ENCODE results near the gene RBM18. TPM values are rescaled to one million over a fixed set of nuclear protein-coding genes. Genes with fewer than 3 reads are reported as not detected.

The RBM18 gene
- total RNA-seq, 4 donors from 2014 or later, result 10.1 to 14.6 (median 13.3) TPM

DNA sequence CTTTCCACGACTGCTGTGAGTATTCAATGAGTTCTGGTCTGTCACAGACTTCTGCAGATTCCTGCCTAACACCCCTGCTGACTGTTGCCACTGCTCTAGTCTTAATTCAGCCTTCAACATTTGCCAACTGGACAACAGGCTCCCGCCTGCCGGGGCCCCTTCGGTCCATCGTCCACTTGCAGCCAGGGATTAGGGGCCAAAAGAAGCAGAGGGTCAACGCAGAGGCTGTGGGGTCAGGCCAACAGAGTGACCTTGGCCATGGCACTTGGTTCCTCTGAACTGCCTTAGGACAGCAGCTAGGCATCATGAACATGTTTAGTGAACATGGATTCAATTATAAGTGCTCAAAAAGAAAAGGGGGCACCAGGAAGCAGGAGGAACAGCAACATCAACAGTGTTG, 76.3 kb downstream of the RBM18 start:
- H3K36me3 ChIP-seq, result no peaks in the 10 kb centered on the region
- H3K27me3 ChIP-seq, result no peaks in the 10 kb centered on the region
- DNase-seq (ENCODE audit: extremely low spot score), result no peak
- intact Hi-C loops (cut with DNase I), result no loop called here
- no peaks in the 10 kb centered on the region for H3K4me1 ChIP-seq
- no peak overlapping the region for H3K27ac ChIP-seq (replicated peaks in 1 of 4)
- TF ChIP-seq POLR2A (IDR thresholded peaks at IDR 0.05; ENCODE audit: low read depth) (no peak), POLR2AphosphoS5 (IDR thresholded peaks at IDR 0.05) (no peak), EP300 (IDR thresholded peaks at IDR 0.05) (no peak)
- TF ChIP-seq, protein P1, sequence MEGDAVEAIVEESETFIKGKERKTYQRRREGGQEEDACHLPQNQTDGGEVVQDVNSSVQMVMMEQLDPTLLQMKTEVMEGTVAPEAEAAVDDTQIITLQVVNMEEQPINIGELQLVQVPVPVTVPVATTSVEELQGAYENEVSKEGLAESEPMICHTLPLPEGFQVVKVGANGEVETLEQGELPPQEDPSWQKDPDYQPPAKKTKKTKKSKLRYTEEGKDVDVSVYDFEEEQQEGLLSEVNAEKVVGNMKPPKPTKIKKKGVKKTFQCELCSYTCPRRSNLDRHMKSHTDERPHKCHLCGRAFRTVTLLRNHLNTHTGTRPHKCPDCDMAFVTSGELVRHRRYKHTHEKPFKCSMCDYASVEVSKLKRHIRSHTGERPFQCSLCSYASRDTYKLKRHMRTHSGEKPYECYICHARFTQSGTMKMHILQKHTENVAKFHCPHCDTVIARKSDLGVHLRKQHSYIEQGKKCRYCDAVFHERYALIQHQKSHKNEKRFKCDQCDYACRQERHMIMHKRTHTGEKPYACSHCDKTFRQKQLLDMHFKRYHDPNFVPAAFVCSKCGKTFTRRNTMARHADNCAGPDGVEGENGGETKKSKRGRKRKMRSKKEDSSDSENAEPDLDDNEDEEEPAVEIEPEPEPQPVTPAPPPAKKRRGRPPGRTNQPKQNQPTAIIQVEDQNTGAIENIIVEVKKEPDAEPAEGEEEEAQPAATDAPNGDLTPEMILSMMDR (IDR thresholded peaks at IDR 0.05), result no peak
- WGBS, result 97% methylated on average over 6 of the region's 6 CpGs
- no peak overlapping the region for H3K4me3 ChIP-seq
- H3K9me3 ChIP-seq, result no peaks in the 10 kb centered on the region

Other genes with a start within 250 kb of the RBM18 start
- 10 to 100 TPM; 20.5 to 41.3 (median 27.6) TPM for gene TTLL11, start 171.5 kb downstream of the RBM18 start, total RNA-seq
- gene NDUFA8, start 105.1 kb downstream of the RBM18 start, total RNA-seq, result 10 to 100 TPM; 55.7 to 83.3 (median 76.1) TPM
- 1 to 10 TPM in 2 of 4 donors, not detected in 2; 3.9 to 5.8 TPM for gene MORN5, start 104.9 kb downstream of the RBM18 start, total RNA-seq
- 10 to 100 TPM in 2 of 4 donors, 1 to 10 TPM in 2; 2.1 to 16.8 (median 7.1) TPM for gene LHX6, start 35.9 kb downstream of the RBM18 start, total RNA-seq
- gene MRRF, start within 50 bp of the RBM18 start, total RNA-seq, result 10 to 100 TPM; 20.5 to 29.2 (median 28.5) TPM
- gene PTGS1, start 106.2 kb upstream of the RBM18 start, total RNA-seq, result 100 to 1,000 TPM in 1 of 4 donors, 10 to 100 TPM in 3; 72.2 to 119 (median 84.1) TPM
- not detected for gene OR1J1, start 213.1 kb upstream of the RBM18 start, total RNA-seq
- not detected for gene OR1J2, start 246.0 kb upstream of the RBM18 start, total RNA-seq

Measured in esophagus muscularis mucosa (tissue), 4 donors.